NOMO-1 (cell line): Measurements from ENCODE around the gene C10orf62.

ENCODE experiments used
- DNase-seq, 2 experiments: peaks; one replicate each; lab custom pipeline; 2025; ENCODE audit not compliant: unreplicated experiment in 2 of 2; lab: John Stamatoyannopoulos, UW

Gene C10orf62

GRCh38 chr10:97584798-97585438, 4.6 kb upstream of the C10orf62 start:
- no peak for DNase-seq

- DNase-seq: no peak
Observed at GRCh38 chr10:97585439-97585811, 4.1 kb upstream of the C10orf62 start.

GRCh38 chr10:97587183-97587582, 2.3 kb upstream of the C10orf62 start:
- DNase-seq: no peak

- DNase-seq: no peak
Observed at GRCh38 chr10:97590082-97590747, 694 bp downstream of the C10orf62 start.

GRCh38 chr10:97590748-97591495, 1.4 kb downstream of the C10orf62 start:
- no peak for DNase-seq

- no peak for DNase-seq
Observed at GRCh38 chr10:97593421-97593820, 3.9 kb downstream of the C10orf62 start.

GRCh38 chr10:97596101-97597082, 6.9 kb downstream of the C10orf62 start:
- DNase-seq: no peak

GRCh38 chr10:97597778-97598177, 8.3 kb downstream of the C10orf62 start:
- DNase-seq: no peak

- DNase-seq: no peak
Observed at GRCh38 chr10:97598407-97599271, 9.1 kb downstream of the C10orf62 start.

- no peak for DNase-seq
Observed at GRCh38 chr10:97599272-97599619, 9.7 kb downstream of the C10orf62 start.

GRCh38 chr10:97600616-97601015, 11.1 kb downstream of the C10orf62 start:
- DNase-seq: no peak

- DNase-seq: no peak
Observed at GRCh38 chr10:97601268-97602215, 12.0 kb downstream of the C10orf62 start.

GRCh38 chr10:97607095-97607636, 17.6 kb downstream of the C10orf62 start:
- no peak for DNase-seq

- no peak for DNase-seq
Observed at GRCh38 chr10:97608991-97609561, 19.6 kb downstream of the C10orf62 start.

- DNase-seq: no peak
Observed at GRCh38 chr10:97611473-97611872, 22.0 kb downstream of the C10orf62 start.

- DNase-seq: peak in 1 of 2 experiments; percentile 32
Observed at GRCh38 chr10:97612386-97612785, 22.9 kb downstream of the C10orf62 start.

- no peak for DNase-seq
Observed at GRCh38 chr10:97618285-97618684, 28.8 kb downstream of the C10orf62 start.

- DNase-seq: no peak
Observed at GRCh38 chr10:97618733-97619132, 29.2 kb downstream of the C10orf62 start.
